ENCODE results near the gene ZNF587. TPM values are rescaled to one million over a fixed set of nuclear protein-coding genes. Genes with fewer than 3 reads are reported as not detected.
"Not testable (repeated sequence)": the region's sequence is repeated elsewhere in the genome, so short reads cannot be mapped to it uniquely, and the experiment has no call there.

Gene ZNF587
- total RNA-seq, 1 donor from 2014 or later = 65.0 TPM

- H3K36me3 Mint-ChIP-seq (ENCODE audit: unreplicated experiment) = no peaks in the 10 kb centered on the region
- H3K9me3 Mint-ChIP-seq (ENCODE audit: unreplicated experiment) = peaks cover 8% of the 10 kb centered on the region
- peak; percentile 88 for TF ChIP-seq CTCF (IDR thresholded peaks at IDR 0.05; ENCODE audit: partially characterized antibody, unreplicated experiment)
- peaks cover 9% of the 10 kb centered on the region for H3K4me1 Mint-ChIP-seq (ENCODE audit: low read depth, unreplicated experiment)
- peak; percentile 90 for DNase-seq
- peaks cover 6% of the 10 kb centered on the region for H3K27me3 Mint-ChIP-seq (ENCODE audit: unreplicated experiment)
- peak within 1 kb of the TSS; percentile 95 for H3K27ac Mint-ChIP-seq (ENCODE audit: unreplicated experiment)
- peak within 1 kb of the TSS; percentile 95 for H3K4me3 Mint-ChIP-seq (ENCODE audit: unreplicated experiment)
These were observed 39.0 kb downstream of the ZNF587 start, which contains the start of gene ZNF814 for GRCh38 chr19:57888560-57889231. TSS of gene ZNF814 (minus strand) at chr19:57889037. CDS start at chr19:57888802, 235 bp downstream.

GRCh38 chr19:57890706-57891105 is 41.0 kb downstream of the ZNF587 start:
- not testable (repeated sequence) for DNase-seq; H3K4me1 Mint-ChIP-seq (ENCODE audit: low read depth, unreplicated experiment); H3K27me3 Mint-ChIP-seq (ENCODE audit: unreplicated experiment); H3K27ac Mint-ChIP-seq (ENCODE audit: unreplicated experiment); H3K4me3 Mint-ChIP-seq (ENCODE audit: unreplicated experiment); H3K36me3 Mint-ChIP-seq (ENCODE audit: unreplicated experiment); H3K9me3 Mint-ChIP-seq (ENCODE audit: unreplicated experiment)

GRCh38 chr19:57900311-57900710 is 50.7 kb downstream of the ZNF587 start:
- no peak overlapping the region for H3K27ac Mint-ChIP-seq (ENCODE audit: unreplicated experiment)
- no peaks in the 10 kb centered on the region for H3K36me3 Mint-ChIP-seq (ENCODE audit: unreplicated experiment)
- TF ChIP-seq CTCF (IDR thresholded peaks at IDR 0.05; ENCODE audit: partially characterized antibody, unreplicated experiment) = no peak
- peaks cover 3% of the 10 kb centered on the region for H3K4me1 Mint-ChIP-seq (ENCODE audit: low read depth, unreplicated experiment)
- H3K9me3 Mint-ChIP-seq (ENCODE audit: unreplicated experiment) = no peaks in the 10 kb centered on the region
- DNase-seq = no peak
- H3K4me3 Mint-ChIP-seq (ENCODE audit: unreplicated experiment) = no peak overlapping the region
- H3K27me3 Mint-ChIP-seq (ENCODE audit: unreplicated experiment) = no peaks in the 10 kb centered on the region

- Mint-ChIP-seq H3K27me3 (ENCODE audit: unreplicated experiment) (no peaks in the 10 kb centered on the region), H3K27ac (ENCODE audit: unreplicated experiment) (no peak overlapping the region), H3K9me3 (ENCODE audit: unreplicated experiment) (no peaks in the 10 kb centered on the region), H3K4me1 (ENCODE audit: low read depth, unreplicated experiment) (no peaks in the 10 kb centered on the region), H3K36me3 (ENCODE audit: unreplicated experiment) (no peaks in the 10 kb centered on the region), H3K4me3 (ENCODE audit: unreplicated experiment) (no peak overlapping the region)
- TF ChIP-seq CTCF (IDR thresholded peaks at IDR 0.05; ENCODE audit: partially characterized antibody, unreplicated experiment) = peak; percentile 11
- DNase-seq = no peak
These were observed 54.0 kb downstream of the ZNF587 start for GRCh38 chr19:57903618-57904184.

- H3K27ac Mint-ChIP-seq (ENCODE audit: unreplicated experiment) = no peak overlapping the region
- DNase-seq = no peak
- no peaks in the 10 kb centered on the region for H3K36me3 Mint-ChIP-seq (ENCODE audit: unreplicated experiment)
- H3K4me1 Mint-ChIP-seq (ENCODE audit: low read depth, unreplicated experiment) = no peaks in the 10 kb centered on the region
- no peak overlapping the region for H3K4me3 Mint-ChIP-seq (ENCODE audit: unreplicated experiment)
- TF ChIP-seq CTCF (IDR thresholded peaks at IDR 0.05; ENCODE audit: partially characterized antibody, unreplicated experiment) = no peak
- H3K27me3 Mint-ChIP-seq (ENCODE audit: unreplicated experiment) = no peaks in the 10 kb centered on the region
- H3K9me3 Mint-ChIP-seq (ENCODE audit: unreplicated experiment) = no peaks in the 10 kb centered on the region
These were observed 55.6 kb downstream of the ZNF587 start for GRCh38 chr19:57905258-57905657.
